ENCODE results near the gene ZNF883.

Gene ZNF883

GRCh38 chr9:112970939-112971338 lies 41.1 kb downstream of the ZNF883 start:
- H3K4me3 ChIP-seq (ENCODE audit: low read length), result no peak overlapping the region
- no peaks in the 10 kb centered on the region for H3K4me1 ChIP-seq (ENCODE audit: insufficient read depth, low read length)
- no peaks in the 10 kb centered on the region for H3K27me3 ChIP-seq (ENCODE audit: insufficient read depth, low read length)
- H3K9me3 ChIP-seq (ENCODE audit: low read length), result peaks cover under 1% of the 10 kb centered on the region
- no peaks in the 10 kb centered on the region for H3K36me3 ChIP-seq (ENCODE audit: insufficient read depth, low read length)
- H2AFZ ChIP-seq (ENCODE audit: low read depth, low read length), result no peak overlapping the region

- Histone ChIP-seq H3K4me1 (ENCODE audit: insufficient read depth, low read length) (no peaks in the 10 kb centered on the region), H3K36me3 (ENCODE audit: insufficient read depth, low read length) (no peaks in the 10 kb centered on the region), H3K9me3 (ENCODE audit: low read length) (no peaks in the 10 kb centered on the region), H2AFZ (ENCODE audit: low read depth, low read length) (no peak overlapping the region), H3K4me3 (ENCODE audit: low read length) (no peak overlapping the region), H3K27me3 (ENCODE audit: insufficient read depth, low read length) (no peaks in the 10 kb centered on the region)
These were observed 42.3 kb downstream of the ZNF883 start for GRCh38 chr9:112969730-112970129.

DNA sequence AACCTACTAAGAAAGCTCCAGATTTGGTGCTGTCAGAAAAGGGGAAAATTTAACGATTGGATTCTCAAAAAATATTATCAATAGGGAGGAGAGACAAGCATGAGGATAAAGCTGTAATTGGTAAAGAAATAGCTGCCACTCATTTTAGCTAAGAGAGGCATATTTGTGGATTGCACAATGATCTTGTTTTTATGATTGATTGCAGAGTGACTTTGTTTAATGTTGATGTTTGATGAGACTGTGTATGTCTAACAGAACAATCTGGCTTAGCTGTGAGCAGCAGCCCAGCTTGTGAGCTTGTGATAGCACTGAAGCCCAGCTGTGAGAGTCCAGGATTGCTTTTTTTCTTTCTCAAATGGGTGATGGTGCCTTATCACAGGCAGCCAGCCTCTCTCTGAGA lies 56.4 kb downstream of the ZNF883 start:
- peaks cover 3% of the 10 kb centered on the region for H3K9me3 ChIP-seq (ENCODE audit: low read length)
- H3K4me3 ChIP-seq (ENCODE audit: low read length), result no peak overlapping the region
- H3K27me3 ChIP-seq (ENCODE audit: insufficient read depth, low read length), result peaks cover 3% of the 10 kb centered on the region

DNA sequence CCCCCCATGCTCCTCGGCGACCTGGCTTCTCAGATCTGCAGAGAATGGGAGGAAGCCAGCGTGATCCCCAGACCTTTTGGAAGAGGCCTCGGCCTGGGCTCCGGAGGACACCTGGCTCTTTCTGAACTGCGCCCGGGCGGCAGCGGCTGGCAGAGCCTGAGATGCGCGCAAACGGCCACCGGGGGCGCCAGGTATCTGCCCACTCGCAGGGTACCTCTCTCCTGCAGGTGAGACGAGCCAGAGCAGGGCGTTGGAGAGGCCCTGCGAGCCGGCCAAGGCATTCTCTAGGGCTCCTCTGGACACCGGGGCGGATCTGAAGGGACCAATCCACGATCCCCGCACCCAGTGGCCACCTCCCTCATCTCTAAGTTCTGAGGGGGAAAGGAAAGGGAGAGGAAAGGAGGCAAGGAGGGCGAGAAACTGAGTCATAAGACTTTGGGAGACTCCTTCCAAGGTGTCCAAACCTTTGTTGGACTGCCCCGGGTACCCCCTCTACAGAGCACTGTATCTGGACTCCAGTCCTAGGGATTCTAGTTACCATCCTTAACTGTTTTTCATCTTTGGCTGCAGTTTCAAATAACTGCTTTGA lies 66.3 kb downstream of the ZNF883 start:
- no peaks in the 10 kb centered on the region for H3K27me3 ChIP-seq (ENCODE audit: insufficient read depth, low read length)
- no peaks in the 10 kb centered on the region for H3K36me3 ChIP-seq (ENCODE audit: insufficient read depth, low read length)
- no peaks in the 10 kb centered on the region for H3K4me1 ChIP-seq (ENCODE audit: insufficient read depth, low read length)
- H2AFZ ChIP-seq (ENCODE audit: low read depth, low read length), result no peak overlapping the region
- peaks cover 2% of the 10 kb centered on the region for H3K9me3 ChIP-seq (ENCODE audit: low read length)
- H3K4me3 ChIP-seq (ENCODE audit: low read length), result no peak overlapping the region

More for the DNA sequence above, 56.4 kb downstream of the ZNF883 start:
- no peak overlapping the region for H2AFZ ChIP-seq (ENCODE audit: low read depth, low read length)
- no peaks in the 10 kb centered on the region for H3K4me1 ChIP-seq (ENCODE audit: insufficient read depth, low read length)
- no peaks in the 10 kb centered on the region for H3K36me3 ChIP-seq (ENCODE audit: insufficient read depth, low read length)

DNA sequence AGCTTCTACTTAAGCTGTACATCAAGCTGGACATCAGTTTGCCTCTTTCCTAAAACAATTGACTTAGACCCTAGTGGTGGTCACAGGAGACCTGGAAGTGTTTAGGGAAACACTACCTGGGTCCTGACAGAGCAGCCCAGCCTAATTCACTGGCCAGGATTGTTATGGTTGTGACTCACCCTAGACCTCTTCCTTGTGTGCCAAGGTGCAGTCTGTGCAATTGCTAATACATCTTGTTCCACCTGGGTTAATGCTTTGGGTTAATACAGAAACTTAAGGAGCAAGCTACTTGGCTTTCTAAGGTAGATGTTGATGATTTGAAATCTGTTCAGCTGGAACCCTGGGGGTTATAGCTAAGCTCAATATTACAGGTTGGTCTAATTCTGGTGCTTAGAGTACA lies 72.6 kb downstream of the ZNF883 start:
- no peaks in the 10 kb centered on the region for H3K9me3 ChIP-seq (ENCODE audit: low read length)
- no peak overlapping the region for H3K4me3 ChIP-seq (ENCODE audit: low read length)
- no peak overlapping the region for H2AFZ ChIP-seq (ENCODE audit: low read depth, low read length)
- H3K27me3 ChIP-seq (ENCODE audit: insufficient read depth, low read length), result peaks cover 2% of the 10 kb centered on the region
- H3K36me3 ChIP-seq (ENCODE audit: insufficient read depth, low read length), result no peaks in the 10 kb centered on the region
- H3K4me1 ChIP-seq (ENCODE audit: insufficient read depth, low read length), result no peaks in the 10 kb centered on the region

DNA sequence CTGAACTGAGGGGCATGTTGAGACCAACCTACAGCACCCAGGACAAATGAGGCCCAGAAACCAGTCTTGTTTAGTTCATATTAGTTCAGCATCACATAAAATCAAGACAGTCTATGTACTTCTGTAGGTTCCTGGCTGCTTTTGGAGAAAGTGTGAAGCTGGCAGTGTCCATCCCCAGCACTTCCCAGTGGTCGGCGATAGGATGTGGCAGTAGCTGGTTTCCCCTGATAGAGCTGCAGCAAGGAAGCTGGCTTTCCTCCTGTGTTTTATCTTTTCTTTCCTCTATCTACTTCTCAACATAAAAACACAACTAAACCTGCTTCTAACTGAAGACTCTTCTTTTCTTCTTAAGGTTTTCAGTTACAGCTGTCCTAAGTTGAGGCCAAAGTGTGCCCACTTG lies 78.3 kb downstream of the ZNF883 start:
- Histone ChIP-seq H3K27me3 (ENCODE audit: insufficient read depth, low read length) (peaks cover 9% of the 10 kb centered on the region), H3K4me3 (ENCODE audit: low read length) (no peak overlapping the region), H2AFZ (ENCODE audit: low read depth, low read length) (no peak overlapping the region), H3K36me3 (ENCODE audit: insufficient read depth, low read length) (no peaks in the 10 kb centered on the region), H3K4me1 (ENCODE audit: insufficient read depth, low read length) (no peaks in the 10 kb centered on the region), H3K9me3 (ENCODE audit: low read length) (no peaks in the 10 kb centered on the region)

DNA sequence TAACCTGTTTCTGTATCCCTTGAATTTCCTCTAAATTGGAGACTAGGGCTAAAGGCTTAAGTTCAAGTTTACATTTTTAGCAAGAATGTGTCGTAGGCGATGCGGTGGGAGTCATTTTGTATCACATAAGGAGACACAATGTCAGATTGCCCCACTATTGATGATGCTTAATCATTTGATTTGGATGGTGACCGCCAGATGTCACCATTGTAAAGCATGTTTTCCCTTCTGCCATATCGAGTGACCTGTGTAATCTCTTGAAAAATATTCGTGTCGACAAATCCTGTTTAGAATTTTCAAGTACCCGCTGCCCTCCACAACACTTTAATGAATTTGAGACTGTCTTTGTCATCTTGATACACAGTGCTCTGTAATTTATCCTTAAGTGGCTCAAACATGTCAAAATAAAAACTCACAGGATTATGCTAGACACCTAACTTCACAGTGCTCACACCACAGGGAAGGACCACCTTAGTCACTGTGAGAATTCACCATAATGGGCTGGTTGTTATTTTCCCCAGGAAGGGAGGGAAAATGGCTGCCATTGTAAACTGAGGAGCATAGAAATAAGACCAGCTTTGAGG lies 86.8 kb downstream of the ZNF883 start:
- no peaks in the 10 kb centered on the region for H3K27me3 ChIP-seq (ENCODE audit: insufficient read depth, low read length)
- no peak overlapping the region for H3K4me3 ChIP-seq (ENCODE audit: low read length)
- H3K4me1 ChIP-seq (ENCODE audit: insufficient read depth, low read length), result peaks cover 3% of the 10 kb centered on the region
- H3K36me3 ChIP-seq (ENCODE audit: insufficient read depth, low read length), result no peaks in the 10 kb centered on the region
- H2AFZ ChIP-seq (ENCODE audit: low read depth, low read length), result peak overlapping the region; percentile 52
- peaks cover 2% of the 10 kb centered on the region for H3K9me3 ChIP-seq (ENCODE audit: low read length)

- H3K9me3 ChIP-seq (ENCODE audit: low read length), result no peaks in the 10 kb centered on the region
- H3K4me1 ChIP-seq (ENCODE audit: insufficient read depth, low read length), result peaks cover 3% of the 10 kb centered on the region
- H3K27me3 ChIP-seq (ENCODE audit: insufficient read depth, low read length), result no peaks in the 10 kb centered on the region
These were observed 90.4 kb downstream of the ZNF883 start for GRCh38 chr9:112921549-112921948.

GRCh38 chr9:112917987-112918362 lies 94.0 kb downstream of the ZNF883 start:
- Histone ChIP-seq H3K9me3 (ENCODE audit: low read length) (no peaks in the 10 kb centered on the region), H2AFZ (ENCODE audit: low read depth, low read length) (no peak overlapping the region), H3K27me3 (ENCODE audit: insufficient read depth, low read length) (no peaks in the 10 kb centered on the region), H3K4me1 (ENCODE audit: insufficient read depth, low read length) (no peaks in the 10 kb centered on the region), H3K4me3 (ENCODE audit: low read length) (no peak overlapping the region), H3K36me3 (ENCODE audit: insufficient read depth, low read length) (no peaks in the 10 kb centered on the region)

More at GRCh38 chr9:112921549-112921948, 90.4 kb downstream of the ZNF883 start:
- H3K4me3 ChIP-seq (ENCODE audit: low read length), result no peak overlapping the region
- H2AFZ ChIP-seq (ENCODE audit: low read depth, low read length), result no peak overlapping the region
- no peaks in the 10 kb centered on the region for H3K36me3 ChIP-seq (ENCODE audit: insufficient read depth, low read length)

DNA sequence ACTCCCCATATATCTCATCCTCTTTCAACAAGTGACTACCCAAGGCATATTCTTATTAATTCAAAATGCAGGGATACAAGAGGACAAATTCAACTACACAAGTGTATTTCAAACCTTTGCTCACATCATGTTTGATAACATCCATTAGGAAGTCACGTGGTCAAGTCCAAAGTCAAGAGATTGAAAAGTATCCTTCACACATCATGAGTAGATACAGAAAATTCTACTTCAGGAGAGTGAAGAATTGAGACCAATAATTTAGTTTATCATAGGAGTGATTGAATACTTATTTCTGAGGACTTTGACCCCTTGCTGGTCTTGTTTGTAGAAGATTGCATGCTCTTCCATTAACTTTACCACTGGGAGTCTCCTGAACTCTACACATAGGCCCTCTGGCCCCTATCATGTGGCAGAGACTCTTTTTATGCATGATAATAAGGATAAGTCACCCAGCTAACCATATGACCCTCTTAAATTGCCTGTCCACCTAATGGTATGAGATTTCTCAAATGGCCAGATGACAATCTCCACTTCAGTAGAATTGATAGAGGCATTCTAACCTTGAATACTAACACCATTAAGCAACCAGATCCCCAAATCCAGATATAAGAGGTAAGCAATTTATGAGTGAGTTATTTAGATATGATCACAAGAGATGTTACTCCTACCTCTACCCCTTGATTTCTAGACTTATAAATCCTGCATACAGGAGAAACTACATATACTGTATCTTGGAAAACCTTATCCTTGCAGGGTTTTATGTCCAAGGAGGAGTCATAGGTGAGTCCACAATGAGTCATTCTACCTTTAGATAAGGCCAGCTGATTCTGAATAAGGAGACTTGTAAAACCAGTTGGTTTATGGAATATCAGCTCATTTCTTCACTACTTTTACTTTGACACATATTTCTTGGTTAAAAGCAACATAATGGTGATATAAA lies 94.7 kb downstream of the ZNF883 start:
- H3K27me3 ChIP-seq (ENCODE audit: insufficient read depth, low read length), result no peaks in the 10 kb centered on the region

GRCh38 chr9:112914524-112914923 lies 97.5 kb downstream of the ZNF883 start:
- Histone ChIP-seq H3K4me3 (ENCODE audit: low read length) (no peak overlapping the region), H2AFZ (ENCODE audit: low read depth, low read length) (no peak overlapping the region), H3K27me3 (ENCODE audit: insufficient read depth, low read length) (peaks cover 5% of the 10 kb centered on the region), H3K4me1 (ENCODE audit: insufficient read depth, low read length) (no peaks in the 10 kb centered on the region), H3K36me3 (ENCODE audit: insufficient read depth, low read length) (no peaks in the 10 kb centered on the region), H3K9me3 (ENCODE audit: low read length) (no peaks in the 10 kb centered on the region)

More for the DNA sequence above, 94.7 kb downstream of the ZNF883 start:
- Histone ChIP-seq H3K36me3 (ENCODE audit: insufficient read depth, low read length) (no peaks in the 10 kb centered on the region), H3K9me3 (ENCODE audit: low read length) (no peaks in the 10 kb centered on the region), H3K4me3 (ENCODE audit: low read length) (no peak overlapping the region), H3K4me1 (ENCODE audit: insufficient read depth, low read length) (no peaks in the 10 kb centered on the region), H2AFZ (ENCODE audit: low read depth, low read length) (no peak overlapping the region)

GRCh38 chr9:112913326-112913725 lies 98.7 kb downstream of the ZNF883 start:
- no peaks in the 10 kb centered on the region for H3K4me1 ChIP-seq (ENCODE audit: insufficient read depth, low read length)
- peaks cover 5% of the 10 kb centered on the region for H3K27me3 ChIP-seq (ENCODE audit: insufficient read depth, low read length)
- H3K36me3 ChIP-seq (ENCODE audit: insufficient read depth, low read length), result no peaks in the 10 kb centered on the region
- no peak overlapping the region for H3K4me3 ChIP-seq (ENCODE audit: low read length)
- H3K9me3 ChIP-seq (ENCODE audit: low read length), result no peaks in the 10 kb centered on the region
- no peak overlapping the region for H2AFZ ChIP-seq (ENCODE audit: low read depth, low read length)

- Histone ChIP-seq H3K4me3 (ENCODE audit: low read length) (no peak overlapping the region), H3K27me3 (ENCODE audit: insufficient read depth, low read length) (peaks cover 5% of the 10 kb centered on the region), H3K36me3 (ENCODE audit: insufficient read depth, low read length) (no peaks in the 10 kb centered on the region), H3K9me3 (ENCODE audit: low read length) (no peaks in the 10 kb centered on the region), H3K4me1 (ENCODE audit: insufficient read depth, low read length) (no peaks in the 10 kb centered on the region), H2AFZ (ENCODE audit: low read depth, low read length) (no peak overlapping the region)
These were observed 99.4 kb downstream of the ZNF883 start for GRCh38 chr9:112912636-112913035.

Data from neuron (in vitro differentiated cells).